Erythroblast (primary cell): Measurements from ENCODE around the gene ADAM29.
"Not testable (repeated sequence)": the region's sequence is repeated elsewhere in the genome, so short reads cannot be mapped to it uniquely, and the experiment has no call there.

Experiments
- DNase-seq, 2 experiments: peaks; one replicate each; lab custom pipeline; 2025; lab: John Stamatoyannopoulos, UW
- GATA1 ChIP-seq: IDR thresholded peaks from 2 replicates; pipeline ENCODE4 v1.6.1; 2011; ENCODE audit warnings: low read depth, mild to moderate bottlenecking, control low read depth, low read length, moderate library complexity
- POLR2A ChIP-seq: IDR thresholded peaks from 2 replicates; pipeline ENCODE4 v1.6.1; 2011; ENCODE audit warnings: mild to moderate bottlenecking, low read length

Gene ADAM29

DNA sequence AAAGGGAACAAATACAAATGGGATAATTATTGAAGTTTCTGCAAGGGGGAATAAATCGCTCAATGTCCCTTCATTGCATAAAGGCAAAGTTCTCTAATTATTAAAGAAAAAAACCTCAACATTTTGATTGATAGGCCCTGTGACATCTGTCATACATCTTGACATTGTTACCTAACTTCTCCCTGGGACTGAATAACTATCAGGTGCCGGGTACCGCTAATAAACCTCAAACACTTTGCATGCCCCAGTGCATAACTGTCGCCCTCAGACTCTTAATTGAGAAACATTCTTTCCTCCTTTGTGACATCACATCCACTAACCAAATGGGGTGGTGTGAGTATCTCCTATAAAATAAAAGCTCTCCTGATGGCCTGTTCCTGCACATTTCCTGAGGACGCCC lies at the start of gene ADAM29:
TSS of gene ADAM29 (plus strand) at position 301 of the 400 bp plus-strand sequence. CDS start 57,168 bp downstream, outside the sequence.
- DNase-seq = no peak
- TF ChIP-seq POLR2A (no peak), GATA1 (no peak)

DNA sequence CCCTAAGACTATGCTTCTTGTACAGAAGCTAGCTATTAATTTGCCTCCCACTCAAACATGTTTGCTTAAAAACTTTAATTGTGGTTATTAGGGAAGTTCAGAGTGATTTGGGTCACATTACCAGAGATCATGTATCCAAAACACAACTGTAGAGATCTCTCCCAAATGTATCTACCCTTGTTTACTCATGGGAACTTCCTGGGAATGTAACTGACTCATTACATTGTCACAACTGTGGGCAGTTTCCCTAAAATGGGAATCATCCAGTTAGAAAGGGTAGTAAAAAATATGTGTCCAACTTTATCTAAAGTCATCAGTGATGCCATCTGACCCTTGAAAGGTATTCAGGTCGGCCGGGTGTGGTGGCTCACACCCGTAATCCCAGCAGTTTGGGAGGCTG lies 48.8 kb upstream of the ADAM29 start:
- no peak for TF ChIP-seq GATA1
- TF ChIP-seq POLR2A = no peak
- no peak for DNase-seq

DNA sequence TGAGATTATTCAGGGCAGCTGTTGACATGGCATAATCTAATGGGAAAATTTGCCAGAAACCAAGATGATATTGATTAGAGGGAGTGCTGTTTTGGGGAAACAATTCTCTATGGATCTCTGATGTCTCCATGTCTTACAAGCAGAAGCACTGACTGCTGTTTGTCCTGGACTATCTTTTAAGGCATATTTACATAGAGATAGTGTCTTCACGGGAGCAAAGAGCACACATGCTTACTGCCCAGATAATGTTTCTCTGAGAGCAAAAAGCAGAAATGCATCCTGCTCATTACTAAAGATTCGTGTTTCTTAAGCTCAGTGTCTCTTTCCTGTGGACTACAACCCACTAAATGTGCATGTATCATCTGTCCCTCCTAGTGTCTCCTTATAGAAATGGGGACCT lies 47.8 kb upstream of the ADAM29 start:
- no peak for TF ChIP-seq GATA1
- TF ChIP-seq POLR2A = no peak

DNA sequence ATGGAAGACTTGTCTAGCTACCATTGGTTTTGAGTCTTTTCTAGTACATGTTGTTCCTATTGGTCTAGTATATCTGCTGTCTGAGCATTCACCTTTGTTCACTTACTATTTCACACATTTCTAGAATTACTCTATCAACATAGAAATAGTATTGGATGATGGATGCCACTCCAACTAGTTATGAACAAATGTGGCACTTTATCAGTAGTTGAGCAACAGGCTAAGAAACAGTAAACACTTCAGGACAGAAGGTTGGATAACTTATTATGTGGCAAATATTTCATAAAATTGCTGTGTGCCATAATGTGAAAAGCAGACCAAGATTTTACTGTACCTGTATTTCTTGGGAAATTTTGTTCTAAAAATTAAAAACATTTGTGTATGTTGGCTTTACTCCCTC lies 46.8 kb upstream of the ADAM29 start:
- DNase-seq = no peak
- no peak for TF ChIP-seq GATA1
- TF ChIP-seq POLR2A = no peak

More for the DNA sequence above, 47.8 kb upstream of the ADAM29 start:
- DNase-seq = no peak

DNA sequence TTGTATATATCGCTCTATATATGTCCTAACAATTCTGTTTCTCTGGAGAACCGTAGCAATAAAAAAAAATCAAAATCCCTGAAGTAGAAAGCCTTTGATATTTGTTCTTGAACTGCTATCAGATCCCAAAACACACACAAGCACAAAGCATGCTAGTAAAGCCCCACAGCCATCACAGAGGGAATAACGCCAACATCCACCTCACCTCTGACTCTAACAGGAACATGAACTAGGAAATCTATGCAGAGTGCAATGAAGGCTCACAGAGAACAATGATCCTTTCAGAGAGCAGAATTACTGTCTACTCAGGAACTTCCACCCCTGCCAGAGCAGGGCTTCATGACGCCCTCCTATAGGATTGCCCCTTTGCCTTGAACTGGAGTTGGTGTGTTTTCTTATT lies 45.0 kb upstream of the ADAM29 start:
- DNase-seq = not testable (repeated sequence)

DNA sequence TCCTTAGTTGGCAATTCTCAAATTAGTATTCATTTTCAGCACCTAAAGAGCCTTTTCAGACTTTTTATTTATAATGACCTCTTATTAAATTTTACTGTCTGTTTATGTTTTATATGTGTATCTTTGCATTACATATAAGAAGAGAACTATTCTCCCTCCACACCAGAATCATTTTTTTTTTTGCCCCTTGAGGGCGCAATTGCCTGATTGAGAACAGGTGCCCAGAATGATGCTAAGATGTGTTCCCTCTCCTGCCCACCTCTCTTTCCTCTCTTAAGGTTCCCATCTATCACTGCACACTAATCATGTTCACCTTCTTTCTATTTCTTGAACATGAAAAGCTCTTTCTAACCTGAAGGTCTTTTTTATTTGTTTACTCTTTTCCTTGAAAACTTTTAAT lies 44.2 kb upstream of the ADAM29 start:
- TF ChIP-seq POLR2A (no peak), GATA1 (no peak)
- DNase-seq = peak in 1 of 2 experiments; percentile 16

DNA sequence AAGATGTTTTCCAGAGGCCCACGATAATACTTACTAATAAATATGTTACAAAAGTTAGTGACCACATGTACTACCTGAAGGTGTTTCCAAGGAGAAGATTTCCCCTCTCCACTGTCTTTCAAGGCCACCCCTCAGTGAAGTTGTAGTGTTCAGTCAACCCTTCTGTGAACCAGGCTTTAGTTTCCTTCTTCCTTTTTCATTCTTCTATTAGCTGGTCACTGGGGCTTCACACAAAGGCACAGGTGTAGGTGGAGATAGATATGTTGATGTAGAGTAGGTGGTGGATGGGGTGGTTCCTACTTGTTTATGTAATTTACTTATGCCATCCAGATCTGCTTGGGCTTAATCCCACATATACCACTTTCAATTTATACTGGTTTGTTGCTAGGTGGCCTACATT lies 43.3 kb upstream of the ADAM29 start:
- TF ChIP-seq POLR2A (no peak), GATA1 (no peak)
- DNase-seq = no peak

DNA sequence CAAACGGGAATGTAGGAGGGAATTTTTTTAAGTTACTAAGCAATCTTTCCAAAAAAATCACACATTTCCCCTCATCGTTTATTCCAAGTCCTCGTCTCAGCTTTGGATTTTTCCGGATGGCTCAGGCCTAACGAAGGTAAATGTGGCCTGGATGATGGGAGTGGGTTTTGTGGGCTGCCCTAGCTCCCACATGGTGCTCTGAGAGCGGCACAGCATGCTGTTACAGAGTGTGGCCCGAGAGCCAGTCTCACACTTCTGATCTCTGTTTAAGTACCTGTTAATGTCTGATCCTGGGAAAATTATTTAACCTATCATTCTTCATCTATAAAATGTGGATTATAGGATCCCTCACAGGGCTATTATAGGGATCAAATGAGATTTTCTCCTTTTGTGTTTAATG lies 38.2 kb upstream of the ADAM29 start:
- DNase-seq = no peak
- TF ChIP-seq POLR2A (no peak), GATA1 (no peak)

DNA sequence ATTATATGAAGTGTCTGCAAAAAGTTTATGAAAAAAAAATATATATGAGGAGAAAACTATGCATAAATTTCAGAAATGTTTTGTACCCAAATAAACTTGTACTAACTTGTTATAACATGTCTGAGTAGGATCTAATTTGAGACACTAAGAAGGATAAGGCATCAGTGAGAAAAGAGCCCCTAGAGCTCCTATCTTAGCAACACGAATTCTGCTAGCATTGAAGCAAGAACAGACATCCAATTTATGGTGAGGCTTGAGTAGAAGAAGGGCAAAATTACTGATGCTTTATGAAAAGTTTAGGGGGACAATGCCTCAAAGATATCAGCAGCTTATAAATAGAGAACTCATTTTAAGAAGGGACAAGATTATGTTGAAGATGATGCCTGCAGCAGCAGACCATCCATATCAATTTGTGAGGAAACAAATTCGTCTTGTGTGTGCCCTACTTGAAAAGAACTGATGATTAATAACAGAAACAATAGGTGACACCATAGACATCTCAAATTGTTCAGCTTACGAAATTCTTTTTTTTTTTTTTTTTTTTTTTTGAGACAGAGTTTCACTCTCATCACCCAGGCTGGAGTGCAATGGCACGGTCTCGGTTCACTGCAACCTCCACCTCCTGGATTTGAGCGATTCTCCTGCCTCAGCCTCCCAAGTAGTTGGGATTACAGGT lies 35.7 kb upstream of the ADAM29 start:
- TF ChIP-seq GATA1 (no peak), POLR2A (no peak)
- DNase-seq = no peak

DNA sequence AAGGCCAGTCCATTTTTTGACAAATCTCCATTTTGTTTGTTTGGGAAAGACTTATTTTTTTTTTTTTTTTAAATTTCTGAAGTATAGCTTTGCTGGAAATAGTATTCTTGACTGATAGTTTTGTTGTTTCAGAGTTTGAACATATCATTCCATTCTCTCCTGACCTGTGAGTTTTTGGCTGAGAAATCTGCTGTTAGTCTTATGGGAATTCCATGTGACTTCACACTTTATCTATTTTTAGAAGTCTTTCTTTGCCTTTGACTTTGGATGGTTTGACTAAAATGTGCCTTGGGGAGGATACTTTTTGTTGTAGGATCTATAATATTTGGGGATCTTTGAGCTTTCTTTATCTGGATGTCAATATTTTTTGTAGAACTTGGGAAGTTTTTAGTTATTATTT lies 10.7 kb upstream of the ADAM29 start:
- TF ChIP-seq GATA1 = no peak
- no peak for TF ChIP-seq POLR2A

DNA sequence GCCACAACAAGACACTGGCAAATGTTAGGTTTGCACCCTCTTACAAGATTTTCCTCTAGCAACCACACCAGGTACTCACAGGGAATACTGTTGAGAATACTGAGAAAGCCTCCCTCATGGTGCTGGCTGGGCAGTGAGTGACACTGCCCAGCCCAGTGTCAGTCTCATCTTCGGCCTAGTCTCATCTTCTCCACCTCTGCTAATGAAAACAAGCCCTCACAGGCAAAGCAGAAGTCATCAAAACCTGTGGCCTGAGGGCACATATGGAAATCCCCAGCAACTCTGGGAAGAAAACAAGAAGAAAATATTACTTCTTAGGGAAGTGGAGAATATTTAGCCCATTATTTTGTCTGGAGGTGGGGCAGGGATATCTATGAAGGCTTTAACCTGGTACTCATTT lies 7.9 kb upstream of the ADAM29 start:
- TF ChIP-seq POLR2A = no peak
- no peak for TF ChIP-seq GATA1

More for the DNA sequence above, 10.7 kb upstream of the ADAM29 start:
- DNase-seq = no peak

DNA sequence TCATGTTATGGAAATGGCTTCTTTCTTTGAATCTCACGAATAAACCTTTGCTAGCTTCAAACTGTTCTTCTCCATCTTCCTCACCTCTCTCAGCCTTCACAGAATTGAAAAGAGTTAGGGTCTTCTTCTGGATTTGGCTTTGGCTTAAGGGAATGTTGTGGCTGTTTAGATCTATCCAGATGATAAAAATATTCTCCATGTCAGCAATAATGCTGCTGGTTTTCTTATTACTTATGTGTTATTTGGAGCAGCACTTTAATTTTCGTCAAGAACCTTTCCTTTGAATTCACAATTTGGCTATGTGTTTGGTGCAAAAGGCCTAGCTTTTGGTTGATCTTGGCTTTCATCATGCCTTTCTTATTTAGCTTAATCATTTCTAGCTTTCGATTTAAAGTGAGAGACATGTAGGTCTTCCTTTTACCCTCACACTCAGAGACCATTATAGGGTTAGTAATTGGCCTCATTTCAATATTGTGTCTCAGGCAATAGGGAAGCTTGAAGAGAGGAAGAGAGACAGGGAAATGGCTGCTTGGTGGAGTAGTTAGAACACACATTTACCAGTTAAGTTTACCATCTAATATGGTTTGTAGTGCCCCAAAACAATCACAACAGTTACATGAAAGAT lies 5.1 kb upstream of the ADAM29 start:
- TF ChIP-seq POLR2A (no peak), GATA1 (no peak)
- DNase-seq = no peak

More for the DNA sequence above, 7.9 kb upstream of the ADAM29 start:
- no peak for DNase-seq

DNA sequence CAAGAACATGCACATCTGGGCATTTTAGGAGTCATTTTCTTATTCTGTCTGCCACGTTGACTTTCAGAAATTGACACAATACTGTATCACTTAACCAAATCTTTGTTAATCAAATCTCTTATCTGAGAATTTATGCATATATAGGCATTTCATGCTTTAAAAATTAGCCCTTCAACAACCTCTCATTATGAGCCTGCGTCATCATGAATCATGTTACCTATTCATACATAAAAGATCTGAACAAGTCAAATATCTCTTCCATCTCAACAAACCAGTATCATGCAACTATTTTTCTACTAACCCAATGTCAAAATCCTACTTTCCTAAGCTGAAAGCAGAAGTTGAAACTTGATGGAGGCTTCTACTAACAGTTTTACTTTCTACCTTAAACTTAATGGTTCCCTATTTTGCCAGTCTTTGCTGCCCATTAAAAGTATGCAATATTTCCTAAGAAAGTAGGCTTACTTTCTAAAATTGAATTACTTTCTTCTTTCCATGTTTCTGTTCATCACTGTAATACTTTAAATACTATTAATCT lies 1.8 kb downstream of the ADAM29 start:
- no peak for DNase-seq
- no peak for TF ChIP-seq POLR2A
- TF ChIP-seq GATA1 = no peak

DNA sequence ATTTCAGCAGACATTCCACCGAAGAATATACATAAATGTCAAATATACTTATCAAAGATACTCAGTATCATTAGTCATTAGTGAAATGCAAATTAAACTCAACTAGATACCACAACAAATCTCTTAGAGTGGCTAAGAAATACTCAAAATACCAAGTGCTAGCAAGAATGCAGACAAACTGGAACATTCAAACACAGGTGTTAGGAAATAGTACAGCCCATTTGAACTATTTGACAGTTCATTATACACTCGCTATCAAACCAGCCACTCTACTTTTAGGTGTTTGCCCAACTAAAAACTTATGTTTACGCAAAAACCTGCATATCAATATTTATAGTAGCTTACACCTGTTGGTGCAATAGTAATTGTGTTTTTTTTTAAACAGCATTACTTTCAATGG lies 8.8 kb downstream of the ADAM29 start:
- no peak for TF ChIP-seq GATA1
- TF ChIP-seq POLR2A = no peak
- no peak for DNase-seq
